PC-9 (cell line): Measurements from ENCODE around the gene TANK.

Source experiments
- EZH2 ChIP-seq: fragments of 200-600 bp; sonication (generic); IDR thresholded peaks from 2 replicates; pipeline ENCODE4 v1.8.0; 2017; ENCODE audit warnings: antibody characterized with exemption, low read depth
- TF ChIP-seq, protein P1 (sequence below): fragments of 200-600 bp; sonication (generic); conservative IDR thresholded peaks from 2 replicates; pipeline ENCODE4 v1.6.1; 2017; ENCODE audit warnings: mixed run types, antibody characterized with exemption, mild to moderate bottlenecking, moderate library complexity

DNA sequence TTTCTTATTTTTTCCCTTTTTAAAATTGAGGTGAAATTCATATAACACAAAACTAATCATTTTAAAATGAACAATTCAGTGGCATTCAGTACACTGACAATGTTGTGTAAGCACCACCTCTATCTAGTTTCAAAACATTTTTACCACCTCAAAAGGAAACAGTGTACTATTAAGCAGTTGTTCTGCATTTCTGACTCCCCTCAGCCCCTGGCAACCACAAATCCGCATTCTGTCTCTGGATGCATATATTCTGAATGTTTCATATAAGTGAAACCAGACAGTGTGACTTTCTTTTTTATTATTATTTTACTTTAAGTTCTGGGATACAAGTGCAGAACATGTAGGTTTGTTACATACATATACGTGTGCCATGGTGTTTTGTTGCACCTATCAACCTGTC, 19.2 kb upstream of the TANK start:
- TF ChIP-seq, protein P1, sequence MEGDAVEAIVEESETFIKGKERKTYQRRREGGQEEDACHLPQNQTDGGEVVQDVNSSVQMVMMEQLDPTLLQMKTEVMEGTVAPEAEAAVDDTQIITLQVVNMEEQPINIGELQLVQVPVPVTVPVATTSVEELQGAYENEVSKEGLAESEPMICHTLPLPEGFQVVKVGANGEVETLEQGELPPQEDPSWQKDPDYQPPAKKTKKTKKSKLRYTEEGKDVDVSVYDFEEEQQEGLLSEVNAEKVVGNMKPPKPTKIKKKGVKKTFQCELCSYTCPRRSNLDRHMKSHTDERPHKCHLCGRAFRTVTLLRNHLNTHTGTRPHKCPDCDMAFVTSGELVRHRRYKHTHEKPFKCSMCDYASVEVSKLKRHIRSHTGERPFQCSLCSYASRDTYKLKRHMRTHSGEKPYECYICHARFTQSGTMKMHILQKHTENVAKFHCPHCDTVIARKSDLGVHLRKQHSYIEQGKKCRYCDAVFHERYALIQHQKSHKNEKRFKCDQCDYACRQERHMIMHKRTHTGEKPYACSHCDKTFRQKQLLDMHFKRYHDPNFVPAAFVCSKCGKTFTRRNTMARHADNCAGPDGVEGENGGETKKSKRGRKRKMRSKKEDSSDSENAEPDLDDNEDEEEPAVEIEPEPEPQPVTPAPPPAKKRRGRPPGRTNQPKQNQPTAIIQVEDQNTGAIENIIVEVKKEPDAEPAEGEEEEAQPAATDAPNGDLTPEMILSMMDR: no peak
- no peak for TF ChIP-seq EZH2
